ENCODE data around the gene PITPNC1.
"Not testable (repeated sequence)": the region's sequence is repeated elsewhere in the genome, so short reads cannot be mapped to it uniquely, and the experiment has no call there.

DNA sequence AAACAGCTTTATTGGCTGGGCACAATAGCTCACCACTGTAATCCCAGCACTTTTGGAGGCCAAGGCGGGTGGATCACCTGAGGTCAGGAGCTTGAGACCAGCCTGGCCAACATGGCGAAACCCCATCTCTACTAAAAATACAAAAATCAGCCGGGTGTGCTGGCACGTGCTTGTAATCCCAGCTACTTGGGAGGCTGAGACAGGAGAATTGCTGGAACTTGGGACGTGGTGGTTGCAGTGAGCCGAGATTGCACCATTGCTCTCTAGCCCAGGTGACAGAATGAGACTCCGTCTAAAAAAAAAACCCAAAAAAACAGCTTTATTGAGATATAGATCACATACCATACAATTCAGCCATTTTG, 274.1 kb downstream of the PITPNC1 start:
- TF ChIP-seq, protein P1, sequence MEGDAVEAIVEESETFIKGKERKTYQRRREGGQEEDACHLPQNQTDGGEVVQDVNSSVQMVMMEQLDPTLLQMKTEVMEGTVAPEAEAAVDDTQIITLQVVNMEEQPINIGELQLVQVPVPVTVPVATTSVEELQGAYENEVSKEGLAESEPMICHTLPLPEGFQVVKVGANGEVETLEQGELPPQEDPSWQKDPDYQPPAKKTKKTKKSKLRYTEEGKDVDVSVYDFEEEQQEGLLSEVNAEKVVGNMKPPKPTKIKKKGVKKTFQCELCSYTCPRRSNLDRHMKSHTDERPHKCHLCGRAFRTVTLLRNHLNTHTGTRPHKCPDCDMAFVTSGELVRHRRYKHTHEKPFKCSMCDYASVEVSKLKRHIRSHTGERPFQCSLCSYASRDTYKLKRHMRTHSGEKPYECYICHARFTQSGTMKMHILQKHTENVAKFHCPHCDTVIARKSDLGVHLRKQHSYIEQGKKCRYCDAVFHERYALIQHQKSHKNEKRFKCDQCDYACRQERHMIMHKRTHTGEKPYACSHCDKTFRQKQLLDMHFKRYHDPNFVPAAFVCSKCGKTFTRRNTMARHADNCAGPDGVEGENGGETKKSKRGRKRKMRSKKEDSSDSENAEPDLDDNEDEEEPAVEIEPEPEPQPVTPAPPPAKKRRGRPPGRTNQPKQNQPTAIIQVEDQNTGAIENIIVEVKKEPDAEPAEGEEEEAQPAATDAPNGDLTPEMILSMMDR (IDR thresholded peaks at IDR 0.05), result not testable (repeated sequence)
- TF ChIP-seq POLR2A (IDR thresholded peaks at IDR 0.05), result not testable (repeated sequence)
